MM.1S (cell line): ENCODE measurements around the gene ITK.

Source experiments
- CTCF ChIP-seq: fragments of 300-600 bp; sonication (generic); IDR thresholded peaks from 2 replicates; pipeline ENCODE4 v1.5.1; 2016; ENCODE audit warnings: antibody characterized with exemption, low read length, mixed read lengths
- EZH2 ChIP-seq: fragments of 300-600 bp; sonication (generic); optimal IDR thresholded peaks from 2 replicates; pipeline ENCODE3; 2017; ENCODE audit warnings: low read depth, mild to moderate bottlenecking, antibody characterized with exemption, low read length, mixed read lengths
- EZH2phosphoT487 ChIP-seq: fragments of 300-600 bp; sonication (generic); IDR thresholded peaks from 2 replicates; pipeline ENCODE4 v1.6.1; 2018; ENCODE audit warnings: antibody characterized with exemption, low read length

GRCh38 chr5:157203417-157203816, 22.8 kb downstream of the ITK start:
- TF ChIP-seq CTCF (no peak), EZH2 (no peak), EZH2phosphoT487 (no peak)
